Measurements from ENCODE around the gene KREMEN1. TPM values are rescaled to one million over a fixed set of nuclear protein-coding genes. Genes with fewer than 3 reads are reported as not detected.

Gene KREMEN1
- total and polyA plus RNA-seq, 9 of the 15 experiments (the other 6 are each of a cell fraction or from before 2014, with no cell fraction given) = 0.69 to 11.5 (median 4.3) TPM

DNA sequence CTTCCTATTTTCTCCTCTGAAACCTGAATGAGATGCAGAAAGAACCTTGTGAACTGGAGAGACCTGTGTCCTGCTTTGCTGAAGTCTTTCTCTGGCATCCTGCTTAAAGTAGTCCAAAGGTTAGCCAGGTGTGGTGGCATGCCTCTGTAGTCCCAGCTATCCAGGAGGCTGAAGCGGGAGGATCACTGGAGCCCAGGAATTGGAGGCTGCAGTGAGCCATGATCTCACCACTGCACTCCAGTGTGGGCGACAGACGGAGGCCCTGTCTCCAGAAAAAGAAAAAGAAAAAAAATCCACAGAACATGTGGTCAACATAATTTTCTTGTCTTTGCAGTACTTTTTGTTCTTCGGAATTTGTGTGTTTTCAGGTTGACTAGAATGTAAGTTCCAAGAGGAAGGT lies 2.3 kb upstream of the KREMEN1 start (continued):
- TF ChIP-seq JUND (IDR thresholded peaks at IDR 0.05; ENCODE audit: borderline replicate concordance, low read depth, low read length) (no peak), JUND (tag; IDR thresholded peaks at IDR 0.05; ENCODE audit: borderline replicate concordance, low read depth, low read length) (no peak), RNF2 (IDR thresholded peaks at IDR 0.05) (no peak), CAMTA2 (CRISPR knock-in tag; conservative IDR thresholded peaks at IDR 0.05) (no peak), GTF2A2 (tag; IDR thresholded peaks at IDR 0.05) (no peak), THRAP3 (IDR thresholded peaks at IDR 0.05; ENCODE audit: borderline replicate concordance) (no peak)
- TF ChIP-seq, protein P1, sequence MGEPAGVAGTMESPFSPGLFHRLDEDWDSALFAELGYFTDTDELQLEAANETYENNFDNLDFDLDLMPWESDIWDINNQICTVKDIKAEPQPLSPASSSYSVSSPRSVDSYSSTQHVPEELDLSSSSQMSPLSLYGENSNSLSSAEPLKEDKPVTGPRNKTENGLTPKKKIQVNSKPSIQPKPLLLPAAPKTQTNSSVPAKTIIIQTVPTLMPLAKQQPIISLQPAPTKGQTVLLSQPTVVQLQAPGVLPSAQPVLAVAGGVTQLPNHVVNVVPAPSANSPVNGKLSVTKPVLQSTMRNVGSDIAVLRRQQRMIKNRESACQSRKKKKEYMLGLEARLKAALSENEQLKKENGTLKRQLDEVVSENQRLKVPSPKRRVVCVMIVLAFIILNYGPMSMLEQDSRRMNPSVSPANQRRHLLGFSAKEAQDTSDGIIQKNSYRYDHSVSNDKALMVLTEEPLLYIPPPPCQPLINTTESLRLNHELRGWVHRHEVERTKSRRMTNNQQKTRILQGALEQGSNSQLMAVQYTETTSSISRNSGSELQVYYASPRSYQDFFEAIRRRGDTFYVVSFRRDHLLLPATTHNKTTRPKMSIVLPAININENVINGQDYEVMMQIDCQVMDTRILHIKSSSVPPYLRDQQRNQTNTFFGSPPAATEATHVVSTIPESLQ (CRISPR knock-in tag; IDR thresholded peaks at IDR 0.05) = no peak
- TF ChIP-seq, protein P2, sequence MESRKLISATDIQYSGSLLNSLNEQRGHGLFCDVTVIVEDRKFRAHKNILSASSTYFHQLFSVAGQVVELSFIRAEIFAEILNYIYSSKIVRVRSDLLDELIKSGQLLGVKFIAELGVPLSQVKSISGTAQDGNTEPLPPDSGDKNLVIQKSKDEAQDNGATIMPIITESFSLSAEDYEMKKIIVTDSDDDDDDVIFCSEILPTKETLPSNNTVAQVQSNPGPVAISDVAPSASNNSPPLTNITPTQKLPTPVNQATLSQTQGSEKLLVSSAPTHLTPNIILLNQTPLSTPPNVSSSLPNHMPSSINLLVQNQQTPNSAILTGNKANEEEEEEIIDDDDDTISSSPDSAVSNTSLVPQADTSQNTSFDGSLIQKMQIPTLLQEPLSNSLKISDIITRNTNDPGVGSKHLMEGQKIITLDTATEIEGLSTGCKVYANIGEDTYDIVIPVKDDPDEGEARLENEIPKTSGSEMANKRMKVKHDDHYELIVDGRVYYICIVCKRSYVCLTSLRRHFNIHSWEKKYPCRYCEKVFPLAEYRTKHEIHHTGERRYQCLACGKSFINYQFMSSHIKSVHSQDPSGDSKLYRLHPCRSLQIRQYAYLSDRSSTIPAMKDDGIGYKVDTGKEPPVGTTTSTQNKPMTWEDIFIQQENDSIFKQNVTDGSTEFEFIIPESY (CRISPR knock-in tag; IDR thresholded peaks at IDR 0.05) = no peak
- TF ChIP-seq, protein P3, sequence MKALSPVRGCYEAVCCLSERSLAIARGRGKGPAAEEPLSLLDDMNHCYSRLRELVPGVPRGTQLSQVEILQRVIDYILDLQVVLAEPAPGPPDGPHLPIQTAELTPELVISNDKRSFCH (CRISPR knock-in tag; IDR thresholded peaks at IDR 0.05) = no peak
- TF ChIP-seq, protein P3 (tag; IDR thresholded peaks at IDR 0.05) = no peak
